ENCODE measurements around the gene CEPT1.
"Not testable (repeated sequence)": the region's sequence is repeated elsewhere in the genome, so short reads cannot be mapped to it uniquely, and the experiment has no call there.

The CEPT1 gene

DNA sequence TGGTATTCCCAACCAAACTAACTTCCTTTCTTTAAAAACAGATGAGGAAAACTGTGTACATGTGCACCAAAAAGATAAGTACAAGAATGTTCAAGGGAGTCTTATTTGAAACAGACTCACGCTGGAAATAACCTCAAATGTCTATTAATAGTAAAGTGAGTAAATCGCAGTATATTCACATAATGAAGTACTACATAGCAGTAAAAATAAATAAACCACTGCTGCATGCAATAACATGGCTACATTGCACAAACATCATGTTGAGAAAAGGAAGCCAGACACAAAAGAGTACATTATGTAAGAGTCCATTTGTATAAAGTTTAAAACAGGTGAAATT, 65.7 kb downstream of the CEPT1 start:
- Histone ChIP-seq H3K9me3 (ENCODE audit: control insufficient read depth in 5 of 5, low read length in 5 of 5) (no peaks in the 10 kb centered on the region), H3K36me3 (ENCODE audit: control insufficient read depth in 5 of 5, insufficient read depth in 5 of 5, low read length in 5 of 5) (no peaks in the 10 kb centered on the region), H3K4me1 (ENCODE audit: control insufficient read depth in 5 of 5, insufficient read depth in 5 of 5, low read length in 5 of 5) (peaks cover 0 to 42% (median 34%) of the 10 kb centered on the region in 5 donors), H3K4me3 (ENCODE audit: low read depth in 1 of 5, low read length in 5 of 5) (no peak overlapping the region), H3K27me3 (ENCODE audit: control insufficient read depth in 5 of 5, insufficient read depth in 4 of 5, low read length in 5 of 5) (no peaks in the 10 kb centered on the region), H3K9ac (ENCODE audit: low read length in 5 of 5) (no peak overlapping the region), H3K27ac (ENCODE audit: low read depth, low read length) (no peak overlapping the region)

DNA sequence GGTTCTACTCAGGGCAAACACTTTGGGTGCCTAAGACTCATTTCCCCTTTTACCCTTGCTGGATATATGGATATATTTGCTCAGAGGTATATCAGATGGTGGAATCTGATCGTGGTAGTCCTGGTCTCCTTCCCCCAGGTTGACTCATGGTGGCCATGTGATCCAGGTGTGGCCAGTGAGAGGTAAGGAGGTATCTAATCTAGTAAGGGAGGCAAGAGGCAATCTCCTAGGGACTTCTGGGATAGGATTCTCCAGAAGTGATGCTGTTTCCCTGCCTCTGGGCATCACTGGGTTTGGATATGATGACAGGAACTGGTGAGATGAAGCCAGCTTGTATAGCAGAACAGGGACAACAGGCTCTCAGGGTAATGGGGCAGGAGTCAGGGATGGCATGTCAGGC, 68.9 kb downstream of the CEPT1 start:
- Histone ChIP-seq H3K4me3 (ENCODE audit: low read depth in 1 of 5, low read length in 5 of 5) (no peak overlapping the region), H3K27me3 (ENCODE audit: control insufficient read depth in 5 of 5, insufficient read depth in 4 of 5, low read length in 5 of 5) (no peaks in the 10 kb centered on the region), H3K9ac (ENCODE audit: low read length in 5 of 5) (no peak overlapping the region)

DNA sequence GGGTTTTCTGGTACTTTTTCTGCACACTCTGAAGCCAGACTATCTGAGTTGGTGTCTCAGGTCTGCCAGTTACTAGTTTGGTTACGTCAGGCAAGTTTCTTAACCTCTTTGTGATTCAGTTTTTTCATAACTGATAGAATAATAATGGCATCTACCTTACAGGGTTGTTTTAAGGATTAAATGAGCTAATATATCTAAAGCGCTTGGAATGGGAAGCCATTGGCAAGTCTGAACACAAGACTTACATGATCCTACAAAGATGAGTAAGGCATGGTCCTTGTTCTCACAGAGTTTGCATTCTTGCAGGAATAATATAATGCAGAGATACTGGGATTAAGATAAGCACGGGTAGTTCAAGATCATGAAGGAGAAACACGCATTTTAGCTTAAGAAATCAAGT, 69.6 kb downstream of the CEPT1 start:
- no peaks in the 10 kb centered on the region for H3K36me3 ChIP-seq (ENCODE audit: control insufficient read depth in 5 of 5, insufficient read depth in 5 of 5, low read length in 5 of 5)
- no peak overlapping the region for H3K4me3 ChIP-seq (ENCODE audit: low read depth in 1 of 5, low read length in 5 of 5)
- peaks cover 0 to 6% (median 3%) of the 10 kb centered on the region in 5 donors for H3K4me1 ChIP-seq (ENCODE audit: control insufficient read depth in 5 of 5, insufficient read depth in 5 of 5, low read length in 5 of 5)
- H3K27me3 ChIP-seq (ENCODE audit: control insufficient read depth in 5 of 5, insufficient read depth in 4 of 5, low read length in 5 of 5) = no peaks in the 10 kb centered on the region
- no peaks in the 10 kb centered on the region for H3K9me3 ChIP-seq (ENCODE audit: control insufficient read depth in 5 of 5, low read length in 5 of 5)
- H3K27ac ChIP-seq (ENCODE audit: low read depth, low read length) = no peak overlapping the region
- no peak overlapping the region for H3K9ac ChIP-seq (ENCODE audit: low read length in 5 of 5)

More for the DNA sequence above, 68.9 kb downstream of the CEPT1 start:
- Histone ChIP-seq H3K36me3 (ENCODE audit: control insufficient read depth in 5 of 5, insufficient read depth in 5 of 5, low read length in 5 of 5) (no peaks in the 10 kb centered on the region), H3K27ac (ENCODE audit: low read depth, low read length) (no peak overlapping the region), H3K4me1 (ENCODE audit: control insufficient read depth in 5 of 5, insufficient read depth in 5 of 5, low read length in 5 of 5) (peaks cover 0 to 13% (median 6%) of the 10 kb centered on the region in 5 donors), H3K9me3 (ENCODE audit: control insufficient read depth in 5 of 5, low read length in 5 of 5) (no peaks in the 10 kb centered on the region)

DNA sequence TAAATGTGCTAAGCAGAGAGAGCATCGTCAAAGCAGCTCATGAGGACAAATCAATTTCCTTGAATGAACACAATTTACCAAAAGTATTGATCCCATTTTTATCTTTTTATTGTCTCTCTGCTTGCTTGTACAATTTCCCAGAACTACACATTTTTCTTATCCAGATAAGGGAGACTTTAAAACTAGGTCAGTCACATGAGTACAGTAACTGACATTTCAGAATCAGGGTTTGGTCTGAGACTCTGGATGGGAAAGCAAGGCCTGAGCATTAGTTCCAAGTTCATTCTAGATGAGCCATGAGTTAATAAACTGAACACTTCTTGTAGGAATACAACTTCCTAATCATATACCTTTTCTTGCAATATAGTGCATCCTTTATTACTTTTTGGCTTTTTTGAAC, 71.9 kb downstream of the CEPT1 start:
- Histone ChIP-seq H3K4me3 (ENCODE audit: low read depth in 1 of 5, low read length in 5 of 5) (no peak overlapping the region), H3K27me3 (ENCODE audit: control insufficient read depth in 5 of 5, insufficient read depth in 4 of 5, low read length in 5 of 5) (no peaks in the 10 kb centered on the region), H3K27ac (ENCODE audit: low read depth, low read length) (no peak overlapping the region), H3K9ac (ENCODE audit: low read length in 5 of 5) (no peak overlapping the region), H3K36me3 (ENCODE audit: control insufficient read depth in 5 of 5, insufficient read depth in 5 of 5, low read length in 5 of 5) (no peaks in the 10 kb centered on the region), H3K4me1 (ENCODE audit: control insufficient read depth in 5 of 5, insufficient read depth in 5 of 5, low read length in 5 of 5) (peaks cover 0 to 12% (median 10%) of the 10 kb centered on the region in 5 donors), H3K9me3 (ENCODE audit: control insufficient read depth in 5 of 5, low read length in 5 of 5) (no peaks in the 10 kb centered on the region)

DNA sequence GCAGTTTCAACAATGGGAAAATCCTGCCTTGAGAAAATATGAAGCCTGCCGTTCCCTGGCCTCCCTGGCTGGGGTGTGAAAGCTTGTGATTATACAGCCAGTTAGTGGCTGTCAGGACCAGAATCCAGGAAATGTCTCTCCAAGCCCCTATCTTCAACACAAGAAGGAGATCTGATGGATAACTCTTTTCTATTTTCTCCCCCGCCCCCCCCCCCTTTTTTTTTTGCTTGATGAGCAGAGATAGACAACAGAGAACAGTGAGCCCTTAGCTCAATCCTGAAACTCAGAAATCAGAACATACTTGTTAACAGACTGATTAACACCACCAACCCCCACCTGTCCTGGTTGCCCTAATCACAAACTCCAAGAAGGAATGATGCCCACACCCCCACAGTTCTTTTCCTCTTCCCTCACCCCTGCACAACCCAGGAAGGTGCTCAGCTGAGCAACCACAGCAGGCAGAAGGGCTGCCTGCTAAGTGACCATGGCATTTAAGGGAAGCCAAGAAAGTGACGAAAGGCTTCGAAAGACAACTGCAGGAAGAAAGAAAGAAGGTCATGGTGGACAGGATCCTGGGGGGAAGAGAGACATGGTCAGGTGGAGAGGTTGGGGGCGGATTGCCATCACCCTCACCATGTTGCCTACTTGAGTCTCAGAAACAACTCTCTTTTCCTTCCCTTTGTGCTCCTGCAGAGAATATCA, 72.8 kb downstream of the CEPT1 start:
- H3K9ac ChIP-seq (ENCODE audit: low read length in 5 of 5) = no peak overlapping the region

DNA sequence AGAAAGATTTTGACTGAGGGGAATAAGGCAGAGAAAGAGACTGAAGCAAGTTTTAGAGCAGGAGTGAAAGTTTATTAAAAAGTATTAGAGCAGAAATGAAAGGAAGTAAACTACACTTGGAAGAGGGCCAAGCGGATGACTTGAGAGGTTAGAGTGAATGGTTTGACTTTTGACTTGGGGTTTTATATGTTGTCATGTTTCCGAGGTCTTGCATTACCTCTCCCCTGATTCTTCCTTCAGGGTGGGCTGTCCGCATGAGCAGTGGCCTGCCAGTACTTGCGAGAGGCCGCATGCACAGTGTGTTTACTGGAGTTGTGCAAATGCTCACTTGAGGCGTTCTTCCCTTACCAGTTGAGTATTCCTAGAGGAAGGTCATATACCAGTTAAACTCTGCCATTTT, 73.4 kb downstream of the CEPT1 start:
- Histone ChIP-seq H3K27me3 (ENCODE audit: control insufficient read depth in 5 of 5, insufficient read depth in 4 of 5, low read length in 5 of 5) (no peaks in the 10 kb centered on the region), H3K9ac (ENCODE audit: low read length in 5 of 5) (no peak overlapping the region), H3K9me3 (ENCODE audit: control insufficient read depth in 5 of 5, low read length in 5 of 5) (no peaks in the 10 kb centered on the region), H3K4me3 (ENCODE audit: low read depth in 1 of 5, low read length in 5 of 5) (no peak overlapping the region), H3K36me3 (ENCODE audit: control insufficient read depth in 5 of 5, insufficient read depth in 5 of 5, low read length in 5 of 5) (no peaks in the 10 kb centered on the region), H3K4me1 (ENCODE audit: control insufficient read depth in 5 of 5, insufficient read depth in 5 of 5, low read length in 5 of 5) (peaks cover 0 to 12% (median 10%) of the 10 kb centered on the region in 5 donors), H3K27ac (ENCODE audit: low read depth, low read length) (no peak overlapping the region)

More for the DNA sequence above, 72.8 kb downstream of the CEPT1 start:
- no peaks in the 10 kb centered on the region for H3K36me3 ChIP-seq (ENCODE audit: control insufficient read depth in 5 of 5, insufficient read depth in 5 of 5, low read length in 5 of 5)
- no peaks in the 10 kb centered on the region for H3K27me3 ChIP-seq (ENCODE audit: control insufficient read depth in 5 of 5, insufficient read depth in 4 of 5, low read length in 5 of 5)
- no peaks in the 10 kb centered on the region for H3K9me3 ChIP-seq (ENCODE audit: control insufficient read depth in 5 of 5, low read length in 5 of 5)
- no peak overlapping the region for H3K4me3 ChIP-seq (ENCODE audit: low read depth in 1 of 5, low read length in 5 of 5)
- peaks cover 0 to 12% (median 10%) of the 10 kb centered on the region in 5 donors for H3K4me1 ChIP-seq (ENCODE audit: control insufficient read depth in 5 of 5, insufficient read depth in 5 of 5, low read length in 5 of 5)
- H3K27ac ChIP-seq (ENCODE audit: low read depth, low read length) = no peak overlapping the region

DNA sequence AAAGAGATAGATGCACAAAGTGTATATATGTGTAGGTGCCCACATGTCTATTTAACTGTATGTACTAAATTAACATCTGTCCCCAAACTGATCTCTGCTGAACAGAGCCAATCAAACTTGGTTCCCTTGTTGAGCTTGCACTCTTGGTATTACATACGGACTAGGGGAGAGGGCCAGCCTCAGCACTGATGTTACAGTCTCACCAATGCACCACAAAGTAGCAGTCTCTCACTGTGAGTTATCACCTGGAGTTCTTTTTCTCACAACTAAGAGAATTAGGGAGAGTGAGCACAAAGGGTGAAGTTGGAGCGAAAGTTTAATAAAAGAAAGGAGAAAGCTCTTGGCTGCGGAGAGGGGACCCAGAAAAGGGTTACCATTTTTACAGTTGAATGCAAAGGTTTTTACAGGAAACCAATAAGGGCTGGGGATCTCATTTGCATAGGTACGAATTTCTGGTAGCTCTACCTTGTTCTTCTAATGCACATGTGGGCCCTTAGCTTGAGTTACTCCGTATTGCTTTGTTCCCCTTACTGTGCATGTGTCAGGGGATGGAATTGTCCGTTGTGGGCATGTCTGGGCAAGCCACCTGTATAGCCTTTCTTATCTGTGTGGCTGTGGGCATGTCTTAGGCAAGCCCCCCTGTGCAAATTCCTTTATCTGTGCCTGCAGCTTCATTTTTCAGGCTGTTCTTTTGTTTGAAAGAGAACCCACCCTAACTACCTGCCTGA, 74.2 kb downstream of the CEPT1 start:
- H3K4me1 ChIP-seq (ENCODE audit: control insufficient read depth in 5 of 5, insufficient read depth in 5 of 5, low read length in 5 of 5) = peaks cover 0 to 12% (median 10%) of the 10 kb centered on the region in 5 donors
- H3K27me3 ChIP-seq (ENCODE audit: control insufficient read depth in 5 of 5, insufficient read depth in 4 of 5, low read length in 5 of 5) = no peaks in the 10 kb centered on the region
- H3K36me3 ChIP-seq (ENCODE audit: control insufficient read depth in 5 of 5, insufficient read depth in 5 of 5, low read length in 5 of 5) = no peaks in the 10 kb centered on the region
- H3K27ac ChIP-seq (ENCODE audit: low read depth, low read length) = no peak overlapping the region
- no peaks in the 10 kb centered on the region for H3K9me3 ChIP-seq (ENCODE audit: control insufficient read depth in 5 of 5, low read length in 5 of 5)
- H3K4me3 ChIP-seq (ENCODE audit: low read depth in 1 of 5, low read length in 5 of 5) = no peak overlapping the region
- no peak overlapping the region for H3K9ac ChIP-seq (ENCODE audit: low read length in 5 of 5)

DNA sequence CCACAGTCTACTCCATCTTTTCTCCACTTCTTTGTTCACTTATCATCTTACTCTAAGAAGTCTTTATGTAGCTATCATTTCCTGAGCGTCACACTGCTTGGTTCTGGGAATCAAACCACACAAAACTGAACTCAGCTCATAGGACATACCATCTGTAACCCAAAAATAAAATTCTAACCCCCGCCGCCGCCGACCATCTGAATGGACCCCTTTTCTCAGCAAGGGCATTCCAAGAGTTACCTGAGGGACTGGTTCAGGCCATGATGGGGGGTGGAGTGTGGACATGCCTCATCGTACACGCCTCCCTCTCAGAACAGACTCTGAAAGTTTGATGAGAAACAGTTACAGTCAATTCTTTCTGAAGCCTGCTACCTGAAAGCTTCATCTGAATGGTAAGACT, 74.9 kb downstream of the CEPT1 start:
- Histone ChIP-seq H3K27ac (ENCODE audit: low read depth, low read length) (no peak overlapping the region), H3K36me3 (ENCODE audit: control insufficient read depth in 5 of 5, insufficient read depth in 5 of 5, low read length in 5 of 5) (no peaks in the 10 kb centered on the region), H3K9ac (ENCODE audit: low read length in 5 of 5) (no peak overlapping the region), H3K27me3 (ENCODE audit: control insufficient read depth in 5 of 5, insufficient read depth in 4 of 5, low read length in 5 of 5) (no peaks in the 10 kb centered on the region), H3K4me1 (ENCODE audit: control insufficient read depth in 5 of 5, insufficient read depth in 5 of 5, low read length in 5 of 5) (peaks cover 0 to 16% (median 11%) of the 10 kb centered on the region in 5 donors), H3K4me3 (ENCODE audit: low read depth in 1 of 5, low read length in 5 of 5) (no peak overlapping the region), H3K9me3 (ENCODE audit: control insufficient read depth in 5 of 5, low read length in 5 of 5) (no peaks in the 10 kb centered on the region)

DNA sequence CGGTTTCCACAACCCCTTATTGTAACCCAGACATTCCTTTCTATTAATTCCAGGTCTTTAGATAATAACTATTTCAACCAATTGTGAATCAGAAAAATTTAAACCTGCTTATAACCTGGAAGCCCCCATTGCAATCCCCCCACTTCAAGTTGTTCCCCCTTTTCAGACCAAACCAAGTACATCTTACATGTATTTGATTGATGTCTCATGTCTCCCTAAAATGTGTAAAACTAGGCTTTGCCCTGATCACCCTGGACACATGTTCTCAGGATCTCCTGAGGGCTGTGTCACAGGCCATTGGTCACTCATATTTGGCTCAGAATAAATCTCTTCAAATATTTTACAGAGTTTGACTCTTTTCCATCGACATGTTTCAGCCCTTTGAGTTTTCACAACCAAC, 75.3 kb downstream of the CEPT1 start:
- not testable (repeated sequence) for H3K9me3 ChIP-seq (ENCODE audit: control insufficient read depth in 5 of 5, low read length in 5 of 5); H3K9ac ChIP-seq (ENCODE audit: low read length in 5 of 5); H3K36me3 ChIP-seq (ENCODE audit: control insufficient read depth in 5 of 5, insufficient read depth in 5 of 5, low read length in 5 of 5); H3K27ac ChIP-seq (ENCODE audit: low read depth, low read length); H3K4me3 ChIP-seq (ENCODE audit: low read depth in 1 of 5, low read length in 5 of 5); H3K27me3 ChIP-seq (ENCODE audit: control insufficient read depth in 5 of 5, insufficient read depth in 4 of 5, low read length in 5 of 5)
- H3K4me1 ChIP-seq (ENCODE audit: control insufficient read depth in 5 of 5, insufficient read depth in 5 of 5, low read length in 5 of 5) = peaks cover 0 to 20% (median 11%) of the 10 kb centered on the region in 5 donors

DNA sequence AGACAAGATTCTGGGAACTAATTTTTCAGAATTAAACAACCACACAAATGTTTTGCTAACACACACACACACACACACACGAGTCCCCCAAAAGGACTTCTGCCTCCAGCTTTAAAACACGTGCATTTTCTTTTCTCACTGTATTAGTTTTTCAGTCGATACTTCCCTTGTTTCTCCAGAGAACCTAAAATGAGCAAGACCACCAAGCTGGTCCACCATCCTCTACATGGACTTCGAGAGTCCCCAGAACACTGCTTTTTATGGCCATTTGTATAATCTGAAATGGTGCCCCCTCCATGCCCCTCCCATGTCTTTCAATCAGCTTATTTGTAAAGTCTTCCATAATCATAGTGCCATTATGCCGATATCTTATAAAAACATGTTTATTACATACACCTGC, 76.7 kb downstream of the CEPT1 start:
- H3K27me3 ChIP-seq (ENCODE audit: control insufficient read depth in 5 of 5, insufficient read depth in 4 of 5, low read length in 5 of 5) = no peaks in the 10 kb centered on the region
- H3K27ac ChIP-seq (ENCODE audit: low read depth, low read length) = no peak overlapping the region
- H3K9me3 ChIP-seq (ENCODE audit: control insufficient read depth in 5 of 5, low read length in 5 of 5) = no peaks in the 10 kb centered on the region
- peaks cover 0 to 33% (median 17%) of the 10 kb centered on the region in 5 donors for H3K4me1 ChIP-seq (ENCODE audit: control insufficient read depth in 5 of 5, insufficient read depth in 5 of 5, low read length in 5 of 5)
- H3K4me3 ChIP-seq (ENCODE audit: low read depth in 1 of 5, low read length in 5 of 5) = no peak overlapping the region
- no peaks in the 10 kb centered on the region for H3K36me3 ChIP-seq (ENCODE audit: control insufficient read depth in 5 of 5, insufficient read depth in 5 of 5, low read length in 5 of 5)
- no peak overlapping the region for H3K9ac ChIP-seq (ENCODE audit: low read length in 5 of 5)

Measured in subcutaneous abdominal adipose tissue (tissue), 5 donors.